Retinal pigment epithelial cell (primary cell): Measurements from ENCODE around the gene KIFC3.

ENCODE experiments used
- DNase-seq: peaks from one replicate; pipeline ENCODE4 v3.0.0-alpha.2; 2010; ENCODE audit warnings: low read depth
- H3K4me3 ChIP-seq: 2 replicates; pipeline ENCODE4 v1.5.1; 2011; ENCODE audit warnings: mild to moderate bottlenecking, low read length, control low read depth, moderate library complexity
- CTCF ChIP-seq: conservative IDR thresholded peaks from 2 replicates; pipeline ENCODE4 v1.5.1; 2011; ENCODE audit warnings: low read depth, low read length, control low read depth, inconsistent platforms

KIFC3 gene

GRCh38 chr16:57754354-57755060 is 47.8 kb downstream of the KIFC3 start:
- no peak for TF ChIP-seq CTCF

GRCh38 chr16:57753448-57754353 is 48.6 kb downstream of the KIFC3 start:
- no peak for DNase-seq
- no peak for TF ChIP-seq CTCF
- H3K4me3 ChIP-seq = no peak overlapping the region

More at GRCh38 chr16:57754354-57755060, 47.8 kb downstream of the KIFC3 start:
- H3K4me3 ChIP-seq = no peak overlapping the region
- no peak for DNase-seq

- no peak overlapping the region for H3K4me3 ChIP-seq
- no peak for TF ChIP-seq CTCF
- no peak for DNase-seq
Measured at GRCh38 chr16:57752581-57753447, 49.5 kb downstream of the KIFC3 start.

DNA sequence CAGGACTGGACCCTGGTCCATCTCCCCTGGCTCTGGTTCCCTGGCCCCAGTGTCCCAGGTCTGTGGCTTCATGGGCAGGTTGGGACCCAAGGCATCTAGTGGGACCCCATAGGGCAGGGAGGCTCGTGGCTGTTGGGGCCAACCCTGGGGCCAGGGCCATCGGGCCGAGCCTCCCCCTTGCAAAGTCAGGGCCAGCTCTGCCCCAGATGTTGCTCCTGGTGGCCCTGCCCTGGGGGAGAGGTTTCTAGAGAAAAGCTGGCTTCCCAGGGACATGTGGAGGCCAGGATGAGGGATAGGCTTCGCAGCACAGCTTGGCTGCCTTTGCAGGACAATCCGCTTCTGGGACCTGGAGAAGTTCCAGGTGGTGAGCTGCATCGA is 50.1 kb downstream of the KIFC3 start:
- TF ChIP-seq CTCF = no peak

DNA sequence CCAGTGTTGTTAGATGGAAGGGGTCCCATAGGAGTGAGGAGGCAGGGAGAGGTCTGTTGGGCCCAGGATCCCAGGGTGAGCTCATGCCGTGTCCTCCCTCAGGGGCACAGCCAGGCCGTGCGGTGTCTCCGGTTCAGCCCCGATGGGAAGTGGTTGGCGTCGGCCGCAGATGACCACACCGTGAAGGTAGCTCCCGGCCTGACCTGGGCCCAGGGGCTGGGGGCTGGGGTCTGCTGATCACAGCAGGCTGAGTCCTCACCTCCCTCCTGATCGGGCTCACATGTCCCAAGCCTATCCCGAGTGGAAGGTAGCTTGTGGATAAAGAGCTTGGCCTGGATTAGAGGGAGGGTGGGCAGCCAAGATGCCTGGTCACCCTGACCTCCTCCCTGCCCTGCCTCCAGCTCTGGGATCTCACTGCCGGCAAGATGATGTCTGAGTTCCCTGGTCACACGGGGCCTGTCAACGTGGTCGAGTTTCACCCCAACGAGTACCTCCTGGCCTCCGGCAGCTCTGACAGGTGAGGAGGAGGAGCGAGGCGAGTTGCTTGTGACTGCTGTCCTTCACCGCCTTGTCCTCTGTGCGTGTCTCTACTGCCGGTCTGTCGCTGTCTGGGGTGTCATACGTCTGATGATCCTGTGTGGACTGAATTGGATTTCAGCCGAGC is 50.6 kb downstream of the KIFC3 start:
- H3K4me3 ChIP-seq = no peak overlapping the region
- DNase-seq = no peak
- TF ChIP-seq CTCF = no peak

More for the DNA sequence above, 50.1 kb downstream of the KIFC3 start:
- H3K4me3 ChIP-seq = no peak overlapping the region
- no peak for DNase-seq

DNA sequence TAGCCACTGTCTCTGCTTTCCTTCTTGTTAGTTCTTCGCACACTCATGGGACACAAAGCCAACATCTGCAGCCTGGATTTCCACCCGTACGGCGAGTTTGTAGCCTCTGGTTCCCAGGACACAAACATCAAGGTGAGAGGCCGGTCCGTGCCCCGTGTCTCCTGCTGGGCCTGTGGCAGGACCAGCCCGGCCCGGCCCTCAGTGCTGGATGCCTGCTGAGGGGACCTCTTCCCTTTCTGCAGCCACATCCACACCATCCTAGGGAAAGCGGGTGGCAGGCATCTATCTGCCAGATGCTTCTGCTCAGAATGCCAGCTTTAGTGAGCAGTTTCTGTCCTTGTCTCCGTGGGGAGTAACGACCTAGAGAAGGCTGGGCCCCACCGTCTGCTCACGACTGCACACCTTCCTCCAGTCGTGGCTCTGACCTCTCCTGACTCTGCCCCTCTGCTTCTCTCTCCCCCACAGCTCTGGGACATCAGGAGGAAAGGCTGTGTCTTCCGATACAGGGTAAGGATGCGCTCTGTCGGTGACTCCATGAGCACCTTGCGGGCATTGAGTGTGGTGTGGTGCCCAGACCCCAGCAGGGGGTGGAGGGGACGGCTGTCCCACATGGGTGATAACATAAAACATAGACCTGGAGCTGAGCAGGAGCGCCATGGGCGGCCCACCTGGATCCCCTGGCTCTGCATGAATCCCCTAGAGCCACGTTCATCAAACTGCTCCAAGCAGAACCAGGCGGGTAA is 51.3 kb downstream of the KIFC3 start:
- no peak overlapping the region for H3K4me3 ChIP-seq
- TF ChIP-seq CTCF = no peak
- no peak for DNase-seq
